Hematopoietic multipotent progenitor cell treated with erythropoietin and hydrocortisone succinate and interleukin-3 and kit ligand, for 15 days (in vitro differentiated cells): Measurements from ENCODE around the gene CCDC8.
"Not testable (repeated sequence)": the region's sequence is repeated elsewhere in the genome, so short reads cannot be mapped to it uniquely, and the experiment has no call there.

Source experiments
- DNase-seq: peaks from one replicate; pipeline ENCODE4 v3.0.0-alpha.2; 2015; ENCODE audit warnings: low spot score

CCDC8 gene

DNA sequence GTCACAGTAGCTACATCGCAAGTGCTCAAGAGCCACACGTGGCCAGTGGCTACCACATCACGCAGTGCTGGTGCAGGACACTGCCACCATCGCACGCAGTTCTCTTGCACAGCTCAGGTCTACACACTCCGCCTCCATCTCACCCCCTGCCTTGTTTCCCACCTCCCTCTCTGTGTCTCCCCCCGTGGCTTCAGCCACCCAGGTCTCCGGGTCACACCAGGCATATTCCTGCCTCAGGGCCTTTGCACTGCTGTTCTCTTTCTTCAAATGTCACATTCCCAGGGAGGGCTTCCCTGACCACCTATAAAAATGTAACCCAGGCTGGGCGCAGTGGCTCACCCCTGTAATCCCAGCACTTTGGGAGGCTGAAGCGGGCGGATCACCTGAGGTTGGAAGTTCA is 10.6 kb downstream of the CCDC8 start:
- DNase-seq: no peak

GRCh38 chr19:46397801-46398479 is 15.4 kb downstream of the CCDC8 start:
- DNase-seq: not testable (repeated sequence)

GRCh38 chr19:46394402-46394797 is 19.0 kb downstream of the CCDC8 start:
- DNase-seq: no peak

DNA sequence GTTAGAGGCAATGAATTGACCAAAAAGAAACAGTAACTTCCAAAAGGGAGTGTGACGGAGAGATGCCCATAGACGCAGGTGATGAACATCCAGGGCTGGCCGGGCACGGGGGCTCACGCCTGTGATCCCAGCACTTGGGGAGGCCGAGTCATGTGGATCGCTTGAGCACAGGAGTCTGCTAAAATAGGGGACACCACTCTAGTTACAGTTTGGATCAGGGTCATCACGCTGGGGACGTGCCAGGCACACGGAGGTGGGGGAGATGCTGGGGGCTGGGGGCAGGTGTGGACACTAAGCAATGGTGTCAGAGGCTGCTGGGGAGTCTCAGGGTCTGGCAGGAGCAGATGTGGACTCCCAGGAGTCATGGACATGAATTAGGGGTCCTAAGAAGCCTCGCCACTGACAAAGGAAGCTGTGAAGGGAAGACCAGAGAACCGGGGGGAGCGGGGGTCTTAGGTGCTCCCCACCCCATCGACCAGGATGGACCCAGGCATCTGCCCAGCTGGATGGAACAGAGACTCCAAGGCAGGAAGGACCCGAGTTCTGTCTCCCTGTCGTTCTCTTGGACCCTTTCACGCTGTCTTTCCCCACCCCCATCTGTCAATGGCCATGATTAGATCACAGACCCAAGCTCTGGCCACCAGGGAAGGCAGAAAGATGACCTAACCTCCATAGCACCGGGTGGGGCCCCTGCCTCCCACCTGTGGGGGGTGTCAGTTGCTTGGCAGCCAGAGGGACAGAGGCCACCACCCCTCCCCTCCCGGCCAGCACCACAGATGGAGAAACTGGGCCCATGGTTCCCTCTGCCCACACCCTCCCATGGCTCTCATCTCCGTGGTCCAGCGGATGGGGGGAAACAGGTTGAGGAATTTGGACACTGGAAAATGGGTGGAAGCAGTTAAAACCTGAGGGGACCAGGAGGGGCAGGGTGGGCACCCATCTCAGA is 19.6 kb downstream of the CCDC8 start:
- no peak for DNase-seq

DNA sequence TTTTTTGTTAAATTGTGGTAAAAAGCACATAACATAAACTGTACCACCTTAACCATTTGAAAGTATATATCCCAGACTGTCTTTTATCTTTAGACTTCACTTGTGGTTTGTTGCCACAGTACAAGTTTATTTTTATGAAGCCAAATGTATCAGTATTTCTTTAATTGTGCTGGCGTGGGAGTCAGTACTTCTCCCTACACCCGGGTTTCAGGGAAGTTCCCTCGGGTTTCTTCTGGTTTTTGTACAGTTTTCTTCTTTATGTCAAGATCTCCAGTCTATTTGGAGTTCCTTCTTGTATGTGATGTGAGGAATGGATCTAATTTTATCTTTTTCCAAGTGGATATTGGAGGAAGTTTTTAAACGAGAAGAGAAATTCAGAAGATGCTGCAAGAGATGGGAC is 20.5 kb downstream of the CCDC8 start:
- no peak for DNase-seq

DNA sequence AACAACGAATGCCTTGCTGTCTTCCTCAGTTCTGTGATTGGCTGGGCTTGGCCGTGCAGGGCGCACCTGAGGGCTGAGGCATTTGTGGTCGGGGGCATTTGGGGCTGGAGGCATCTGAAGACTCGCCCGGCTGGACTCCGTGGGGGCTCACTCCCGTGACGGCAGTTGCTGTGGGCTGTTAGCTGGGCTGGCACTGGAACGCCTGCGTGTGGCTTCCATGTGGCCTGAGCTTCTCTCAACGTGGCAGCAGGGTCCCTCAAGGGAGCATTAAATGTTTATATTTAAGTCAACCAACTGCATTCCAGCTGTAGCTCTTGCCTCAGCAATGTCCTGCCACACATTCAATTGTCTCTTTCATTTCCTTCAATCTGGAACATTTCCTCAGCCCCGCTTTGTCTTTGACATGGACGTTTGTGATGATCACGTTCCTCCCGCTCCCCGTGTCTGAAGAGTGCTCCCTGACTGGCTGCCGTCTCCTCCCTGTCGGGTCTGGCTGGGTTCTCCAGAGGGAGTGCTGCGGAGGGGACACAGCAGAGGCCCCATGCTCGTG is 21.0 kb downstream of the CCDC8 start:
- no peak for DNase-seq

GRCh38 chr19:46391296-46392251 is 21.8 kb downstream of the CCDC8 start:
- no peak for DNase-seq

- DNase-seq: no peak
Observed at GRCh38 chr19:46390866-46391265, 22.5 kb downstream of the CCDC8 start.

DNA sequence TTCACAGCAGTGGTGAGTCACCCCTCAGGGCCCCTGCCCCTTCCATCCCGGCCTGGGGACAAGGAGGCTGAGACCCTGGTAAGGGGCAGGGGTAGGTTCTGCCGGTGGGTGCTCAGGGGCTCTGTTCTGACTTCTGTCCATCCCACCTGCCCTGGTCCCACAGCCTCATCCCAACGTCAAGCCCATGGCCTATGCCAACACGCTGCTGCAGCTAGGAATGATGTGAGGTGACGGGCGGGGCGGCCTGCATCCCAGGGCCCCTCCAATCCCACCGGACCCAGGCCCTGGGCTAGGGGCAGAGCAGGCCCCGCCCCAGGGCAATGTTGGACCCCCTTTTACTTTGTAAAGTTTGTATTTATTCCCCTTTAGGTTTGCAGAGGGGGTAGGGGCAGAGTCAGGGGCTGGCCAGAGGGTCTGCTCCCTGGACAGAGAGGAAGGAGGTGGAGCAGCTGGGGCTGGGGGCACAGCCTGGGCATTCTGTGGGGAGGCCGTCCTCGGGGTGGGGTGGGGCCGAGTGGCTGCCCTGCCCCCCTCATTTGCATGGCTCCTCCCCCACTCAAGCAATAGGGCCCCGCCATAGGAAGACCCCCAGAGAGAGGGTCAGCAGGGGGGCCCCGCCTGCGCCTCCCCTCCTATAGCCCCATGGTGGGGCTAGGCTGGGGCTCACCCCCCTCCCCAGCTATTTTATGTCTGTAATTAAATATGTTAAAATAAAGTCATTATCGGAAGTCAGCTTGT is 23.1 kb downstream of the CCDC8 start:
- no peak for DNase-seq

DNA sequence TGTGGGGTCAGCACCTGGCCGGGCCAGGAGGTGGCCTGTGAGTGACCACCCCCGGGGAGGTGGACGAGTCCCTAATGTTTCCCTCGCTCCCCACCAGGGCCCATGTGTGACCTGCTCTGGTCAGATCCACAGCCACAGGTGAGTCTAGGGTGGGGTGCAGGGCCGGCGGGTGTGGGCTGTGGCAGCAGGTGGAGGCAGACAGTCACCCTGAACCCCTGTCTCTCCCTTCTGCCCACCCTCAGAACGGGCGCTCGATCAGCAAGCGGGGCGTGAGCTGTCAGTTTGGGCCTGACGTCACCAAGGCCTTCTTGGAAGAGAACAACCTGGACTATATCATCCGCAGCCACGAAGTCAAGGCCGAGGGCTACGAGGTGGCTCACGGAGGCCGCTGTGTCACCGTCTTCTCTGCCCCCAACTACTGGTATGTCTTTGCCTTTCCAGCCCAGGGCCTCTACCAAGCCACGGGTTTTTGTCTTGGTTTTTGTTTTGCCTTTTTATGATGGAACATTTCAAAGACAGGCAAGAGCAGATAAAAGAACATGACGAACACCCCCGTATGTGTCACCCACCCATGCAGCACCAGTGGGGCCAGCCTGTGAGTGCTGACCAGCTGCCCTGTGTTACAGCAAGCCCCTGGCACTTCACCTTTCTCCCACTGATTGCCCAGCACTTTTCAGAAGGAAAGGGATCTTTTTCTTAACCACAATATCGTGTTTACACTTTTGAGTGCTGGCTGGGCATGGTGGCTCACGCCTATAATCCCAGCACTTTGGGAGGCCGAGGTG is 24.9 kb downstream of the CCDC8 start:
- no peak for DNase-seq

DNA sequence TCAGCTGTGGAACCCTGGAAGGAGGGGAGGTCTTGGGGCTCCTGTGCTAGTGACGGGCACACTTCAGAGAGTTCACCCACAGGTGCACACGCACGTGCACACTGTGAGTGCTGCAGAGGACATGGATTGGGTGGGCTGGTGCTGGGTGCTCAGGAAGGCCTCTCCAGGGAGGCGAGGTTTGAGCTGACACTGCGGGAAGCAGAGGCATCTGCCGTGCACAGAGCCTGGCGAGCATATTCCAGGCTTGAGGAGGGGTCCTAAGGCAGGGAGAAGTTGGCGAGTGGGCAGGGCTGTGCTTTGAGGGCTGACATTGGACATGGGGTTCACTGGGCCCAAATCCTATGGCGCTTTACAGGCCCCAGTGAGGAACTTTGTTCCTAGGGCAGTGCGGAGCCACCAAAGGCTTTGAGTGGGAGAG is 25.6 kb downstream of the CCDC8 start:
- no peak for DNase-seq

DNA sequence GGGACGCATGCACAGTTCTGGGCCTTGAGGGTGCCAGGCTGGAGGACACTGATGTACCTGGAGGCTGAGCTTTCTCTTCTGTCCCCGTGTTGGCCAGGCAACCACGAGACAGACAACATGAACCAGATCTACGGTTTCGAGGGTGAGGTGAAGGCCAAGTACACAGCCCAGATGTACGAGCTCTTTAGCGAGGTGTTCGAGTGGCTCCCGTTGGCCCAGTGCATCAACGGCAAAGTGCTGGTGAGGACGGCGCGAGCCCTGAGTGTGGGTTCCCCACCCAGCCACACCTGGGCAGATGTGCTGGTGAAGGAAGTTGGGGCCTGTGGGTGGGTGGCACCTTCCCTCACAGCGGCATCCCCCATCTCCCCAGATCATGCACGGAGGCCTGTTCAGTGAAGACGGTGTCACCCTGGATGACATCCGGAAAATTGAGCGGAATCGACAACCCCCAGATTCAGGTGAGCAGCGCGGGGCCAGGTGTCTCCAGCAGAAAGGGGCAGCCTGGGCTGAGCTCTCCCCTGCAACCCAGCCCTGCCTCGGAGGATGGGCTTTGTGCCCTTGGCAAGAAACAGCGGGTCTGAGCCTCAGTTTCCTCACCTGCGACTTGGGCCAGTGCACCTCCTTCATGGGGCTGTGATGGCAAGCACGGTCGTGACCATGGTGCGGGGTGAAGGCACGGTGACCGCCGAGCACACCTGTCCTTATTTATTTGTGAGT is 26.2 kb downstream of the CCDC8 start:
- DNase-seq: no peak

GRCh38 chr19:46386151-46386550 is 27.2 kb downstream of the CCDC8 start:
- DNase-seq: no peak

GRCh38 chr19:46385636-46386035 is 27.7 kb downstream of the CCDC8 start:
- DNase-seq: no peak

DNA sequence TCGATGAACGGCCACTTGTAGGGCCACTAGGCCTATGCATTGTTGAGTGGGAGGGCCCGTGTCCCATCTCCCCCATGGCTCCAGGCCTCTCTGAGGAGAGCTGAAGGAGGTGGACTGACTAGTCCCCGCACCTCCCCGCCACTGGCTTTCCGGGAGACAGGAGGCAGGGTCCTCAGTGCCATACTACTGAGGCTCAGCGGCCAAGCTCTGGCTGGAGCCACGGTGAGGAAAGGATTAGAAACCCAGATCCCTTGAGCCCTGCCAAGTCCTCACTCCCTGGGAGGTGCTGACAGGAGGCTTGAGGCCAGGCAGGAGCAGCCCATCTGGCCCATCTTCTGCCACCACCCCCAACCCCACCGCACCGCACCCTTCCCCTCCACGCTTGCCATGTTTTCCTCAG is 29.0 kb downstream of the CCDC8 start:
- DNase-seq: no peak

- DNase-seq: no peak
Observed at GRCh38 chr19:46383846-46384245, 29.5 kb downstream of the CCDC8 start.

DNA sequence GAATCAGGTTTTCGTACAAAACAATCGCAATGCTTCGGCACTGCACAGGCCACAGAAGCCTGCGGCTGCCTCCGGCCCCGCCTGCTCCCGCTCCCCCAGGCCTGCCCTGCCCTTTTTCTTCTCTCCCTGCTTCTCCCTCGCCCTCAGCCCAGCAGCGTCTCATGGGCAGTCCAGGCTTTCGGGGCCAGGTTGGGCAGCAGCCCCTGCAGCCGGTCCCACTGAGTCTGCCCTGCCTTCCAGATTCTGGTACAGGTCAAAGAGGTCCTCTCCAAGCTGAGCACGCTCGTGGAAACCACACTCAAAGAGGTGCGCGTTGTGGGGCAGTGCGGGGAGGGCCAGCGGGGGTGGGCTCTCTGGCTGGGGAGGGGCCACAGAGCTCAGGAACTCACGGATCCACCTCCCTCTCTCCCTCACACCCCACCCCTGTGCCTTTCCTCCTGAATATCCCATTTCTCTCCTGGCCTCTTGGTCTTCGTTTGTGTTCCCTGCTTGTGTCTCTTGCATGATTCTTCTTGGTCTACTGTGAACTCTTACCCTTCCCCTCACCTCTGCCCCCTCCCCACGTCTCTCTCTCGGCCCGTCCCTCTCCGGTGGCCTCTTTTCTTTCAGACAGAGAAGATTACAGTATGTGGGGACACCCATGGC is 30.1 kb downstream of the CCDC8 start:
- no peak for DNase-seq

- DNase-seq: no peak
Observed at GRCh38 chr19:46381756-46382345, 31.5 kb downstream of the CCDC8 start.

GRCh38 chr19:46381346-46381745 is 32.0 kb downstream of the CCDC8 start:
- no peak for DNase-seq
